Hepatocyte (in vitro differentiated cells): ENCODE results near the gene MRPL42. TPM values are rescaled to one million over a fixed set of nuclear protein-coding genes. Genes with fewer than 3 reads are reported as not detected.
A peak's percentile ranks its signal among the peaks of the same experiment; 100 is the strongest.

Experiments used
- DNase-seq: peaks from one replicate; pipeline ENCODE4 v3.0.0-alpha.2; 2016; ENCODE audit warnings: low spot score
- H2AFZ ChIP-seq: fragments of 200-600 bp; sonication (generic); 2 replicates; pipeline ENCODE4 v1.6.0; 2016; ENCODE audit warnings: antibody characterized with exemption, mild to moderate bottlenecking
- H3K27ac ChIP-seq: fragments of 200-600 bp; sonication (generic); 2 replicates; pipeline ENCODE4 v1.5.1; 2016; ENCODE audit warnings: mild to moderate bottlenecking
- H3K27me3 ChIP-seq: fragments of 200-600 bp; sonication (generic); 2 replicates; pipeline ENCODE4 v1.6.1; 2016
- H3K36me3 ChIP-seq: fragments of 200-600 bp; sonication (generic); replicated peaks from 2 replicates; pipeline ENCODE4 v1.5.1; 2016; ENCODE audit warnings: low read depth; ENCODE audit not compliant: insufficient read depth
- H3K4me1 ChIP-seq: fragments of 200-600 bp; sonication (generic); 2 replicates; pipeline ENCODE4 v1.5.1; 2016; ENCODE audit warnings: mild to moderate bottlenecking, moderate library complexity; ENCODE audit not compliant: insufficient read depth
- H3K4me2 ChIP-seq: fragments of 200-600 bp; sonication (generic); 2 replicates; pipeline ENCODE4 v1.6.0; 2016
- H3K4me3 ChIP-seq: fragments of 200-600 bp; sonication (generic); 2 replicates; pipeline ENCODE4 v1.5.1; 2016; ENCODE audit warnings: mild to moderate bottlenecking
- H3K79me2 ChIP-seq: fragments of 200-600 bp; sonication (generic); 2 replicates; pipeline ENCODE4 v1.6.0; 2017; ENCODE audit warnings: mild to moderate bottlenecking
- H3K9me2 ChIP-seq: fragments of 200-600 bp; sonication (generic); replicated peaks from 2 replicates; pipeline ENCODE4 v1.6.0; 2017; ENCODE audit warnings: mild to moderate bottlenecking; ENCODE audit not compliant: insufficient read depth
- H3K9me3 ChIP-seq: fragments of 200-600 bp; sonication (generic); 2 replicates; pipeline ENCODE4 v1.5.1; 2016; ENCODE audit warnings: low read depth, mild to moderate bottlenecking
- H4K20me1 ChIP-seq: fragments of 200-600 bp; sonication (generic); 2 replicates; pipeline ENCODE4 v1.6.0; 2016; ENCODE audit warnings: mild to moderate bottlenecking; ENCODE audit not compliant: insufficient read depth, poor library complexity, severe bottlenecking
- EZH2 ChIP-seq: fragments of 200-600 bp; sonication (generic); IDR thresholded peaks from 2 replicates; pipeline ENCODE4 v1.6.1; 2016; ENCODE audit warnings: antibody characterized with exemption, mild to moderate bottlenecking, borderline replicate concordance
- EZH2phosphoT487 ChIP-seq: fragments of 200-600 bp; sonication (generic); IDR thresholded peaks from one replicate; pipeline ENCODE4 v1.6.1; 2018; ENCODE audit warnings: antibody characterized with exemption, mild to moderate bottlenecking, low read depth, moderate library complexity; ENCODE audit not compliant: unreplicated experiment, severe bottlenecking
- WGBS: methylation state at CpG from one replicate; pipeline ENCODE4 v1.1.6; 2016; ENCODE audit warnings: low lambda C conversion rate; ENCODE audit errors: missing lambda C conversion rate; 5-methylcytosine and 5-hydroxymethylcytosine counted together
- polyA plus RNA-seq: library from polyadenylated mRNA; unstranded; fragments of >200 nt; fragmentation: Nextera tagmentation; extraction: Ambion mirVana; gene quantifications from 2 replicates; pipeline ENCODE4 v1.2.1, GENCODE V29; 2016
- total RNA-seq: library from RNA; depleted of rRNA; stranded (reverse); fragments of >200 nt; gene quantifications from 2 replicates; pipeline ENCODE4 v1.2.3, GENCODE V29; 2014
- TF ChIP-seq, protein P1 (sequence below): fragments of 200-600 bp; sonication (generic); IDR thresholded peaks from 2 replicates; pipeline ENCODE4 v1.5.1; 2016; ENCODE audit warnings: antibody characterized with exemption, mild to moderate bottlenecking; ENCODE audit not compliant: poor library complexity

Gene MRPL42
- total and polyA plus RNA-seq, 2 experiments from 2014 or later = 74.9 to 111 TPM

DNA sequence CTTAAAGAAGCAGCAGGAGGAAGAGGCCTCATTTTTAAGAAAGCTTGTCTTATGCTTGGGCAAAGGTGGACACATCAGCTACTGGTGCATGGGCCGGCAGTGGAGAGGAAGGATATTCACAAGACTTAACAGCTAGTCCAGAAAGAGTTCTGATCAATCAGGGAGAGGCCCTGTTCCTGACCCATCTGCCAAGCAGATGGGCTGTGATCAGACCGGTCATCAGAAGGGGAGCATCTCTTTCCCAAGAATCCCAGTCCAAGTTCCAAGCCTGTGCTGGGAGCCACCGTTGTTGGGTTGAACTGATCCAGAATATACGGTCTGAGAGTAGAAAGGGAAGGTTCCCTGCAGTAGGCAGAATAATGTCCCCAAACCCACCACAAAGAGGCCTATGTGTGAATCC lies 72.5 kb downstream of the MRPL42 start:
- Histone ChIP-seq H3K27ac (no peak overlapping the region), H3K9me2 (no peaks in the 10 kb centered on the region), H3K4me1 (no peaks in the 10 kb centered on the region), H2AFZ (no peak overlapping the region), H3K4me2 (no peak overlapping the region), H3K79me2 (no peaks in the 10 kb centered on the region), H3K36me3 (no peaks in the 10 kb centered on the region), H3K9me3 (no peaks in the 10 kb centered on the region), H4K20me1 (no peaks in the 10 kb centered on the region), H3K27me3 (no peaks in the 10 kb centered on the region), H3K4me3 (no peak overlapping the region)
- WGBS = 93% methylated on average over 4 of the region's 4 CpGs
- no peak for DNase-seq
- TF ChIP-seq, protein P1, sequence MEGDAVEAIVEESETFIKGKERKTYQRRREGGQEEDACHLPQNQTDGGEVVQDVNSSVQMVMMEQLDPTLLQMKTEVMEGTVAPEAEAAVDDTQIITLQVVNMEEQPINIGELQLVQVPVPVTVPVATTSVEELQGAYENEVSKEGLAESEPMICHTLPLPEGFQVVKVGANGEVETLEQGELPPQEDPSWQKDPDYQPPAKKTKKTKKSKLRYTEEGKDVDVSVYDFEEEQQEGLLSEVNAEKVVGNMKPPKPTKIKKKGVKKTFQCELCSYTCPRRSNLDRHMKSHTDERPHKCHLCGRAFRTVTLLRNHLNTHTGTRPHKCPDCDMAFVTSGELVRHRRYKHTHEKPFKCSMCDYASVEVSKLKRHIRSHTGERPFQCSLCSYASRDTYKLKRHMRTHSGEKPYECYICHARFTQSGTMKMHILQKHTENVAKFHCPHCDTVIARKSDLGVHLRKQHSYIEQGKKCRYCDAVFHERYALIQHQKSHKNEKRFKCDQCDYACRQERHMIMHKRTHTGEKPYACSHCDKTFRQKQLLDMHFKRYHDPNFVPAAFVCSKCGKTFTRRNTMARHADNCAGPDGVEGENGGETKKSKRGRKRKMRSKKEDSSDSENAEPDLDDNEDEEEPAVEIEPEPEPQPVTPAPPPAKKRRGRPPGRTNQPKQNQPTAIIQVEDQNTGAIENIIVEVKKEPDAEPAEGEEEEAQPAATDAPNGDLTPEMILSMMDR = no peak
- TF ChIP-seq EZH2 = no peak
- TF ChIP-seq EZH2phosphoT487 = no peak

DNA sequence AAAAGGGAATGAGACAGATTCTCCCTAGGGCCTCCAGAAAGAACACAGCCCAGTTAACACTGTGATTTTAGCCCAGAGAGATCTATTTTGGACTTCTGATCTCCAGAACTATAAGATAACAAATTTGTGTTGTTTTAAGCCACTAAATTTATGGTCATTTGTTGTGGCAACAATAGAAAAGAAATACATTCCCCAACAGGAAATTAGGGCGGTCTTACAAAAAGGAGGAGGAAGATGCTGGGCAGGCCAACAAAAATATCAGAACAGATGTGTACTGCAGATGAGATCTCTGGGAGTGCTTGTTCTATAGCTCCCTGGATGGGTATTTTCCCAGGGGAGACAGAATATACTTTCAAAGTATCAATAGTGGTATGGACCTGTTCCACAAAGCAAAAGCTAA lies 73.2 kb downstream of the MRPL42 start:
- Histone ChIP-seq H3K4me1 (no peaks in the 10 kb centered on the region), H3K27ac (no peak overlapping the region), H3K79me2 (no peaks in the 10 kb centered on the region), H2AFZ (no peak overlapping the region), H4K20me1 (no peaks in the 10 kb centered on the region), H3K9me2 (no peaks in the 10 kb centered on the region), H3K4me3 (no peak overlapping the region), H3K36me3 (no peaks in the 10 kb centered on the region), H3K27me3 (no peaks in the 10 kb centered on the region), H3K9me3 (no peaks in the 10 kb centered on the region), H3K4me2 (no peak overlapping the region)
- TF ChIP-seq EZH2 = no peak
- 97% methylated on average over 1 of the region's 1 CpG for WGBS
- DNase-seq = no peak

DNA sequence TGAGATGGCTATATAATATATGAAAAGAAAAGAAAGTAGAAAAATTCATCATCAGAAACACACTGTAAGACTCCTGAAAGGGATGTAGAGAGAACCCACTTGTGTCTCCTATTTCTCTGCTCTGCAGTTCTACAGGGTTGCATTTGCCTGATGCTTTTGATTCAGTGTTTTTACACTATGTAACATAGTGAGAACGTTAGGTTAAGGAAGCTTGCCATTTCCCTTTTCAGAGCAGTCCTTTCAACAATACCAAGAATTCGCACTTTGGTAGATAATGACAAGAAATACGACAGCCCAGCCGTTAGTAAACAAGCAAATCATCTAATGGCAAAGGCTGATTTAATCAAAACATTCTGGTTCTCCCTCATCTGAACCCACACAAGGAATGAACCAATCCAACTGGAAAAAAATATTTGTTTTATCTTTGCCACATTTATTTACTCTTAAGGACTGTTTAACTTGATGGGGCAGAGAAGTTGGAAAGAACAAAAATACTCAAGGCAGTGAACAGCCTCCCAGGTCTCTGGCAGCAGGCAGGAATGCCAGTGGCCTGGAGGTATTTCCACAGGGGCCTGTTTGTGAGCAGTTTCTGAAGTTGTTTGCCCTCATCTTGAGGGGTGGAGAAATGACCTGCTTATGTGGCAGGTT lies 74.4 kb downstream of the MRPL42 start:
- no peak for TF ChIP-seq EZH2
- TF ChIP-seq, protein P1 = no peak
- no peak for TF ChIP-seq EZH2phosphoT487
- Histone ChIP-seq H3K36me3 (no peaks in the 10 kb centered on the region), H3K4me1 (no peaks in the 10 kb centered on the region), H3K9me2 (no peaks in the 10 kb centered on the region), H2AFZ (no peak overlapping the region), H3K9me3 (no peaks in the 10 kb centered on the region), H3K27ac (peak overlapping the region; percentile 17), H4K20me1 (no peaks in the 10 kb centered on the region), H3K27me3 (no peaks in the 10 kb centered on the region), H3K4me2 (no peak overlapping the region), H3K4me3 (no peak overlapping the region), H3K79me2 (no peaks in the 10 kb centered on the region)
- 36% methylated on average over 4 of the region's 4 CpGs for WGBS
- no peak for DNase-seq

GRCh38 chr12:93547778-93548177 lies 80.5 kb downstream of the MRPL42 start:
- H3K36me3 ChIP-seq = no peaks in the 10 kb centered on the region
- 96% methylated on average over 2 of the region's 2 CpGs for WGBS

More at GRCh38 chr12:93547778-93548177, 80.5 kb downstream of the MRPL42 start:
- Histone ChIP-seq H2AFZ (no peak overlapping the region), H3K27ac (no peak overlapping the region), H3K79me2 (no peaks in the 10 kb centered on the region), H3K4me3 (no peak overlapping the region), H3K9me3 (no peaks in the 10 kb centered on the region), H3K4me1 (no peaks in the 10 kb centered on the region), H3K27me3 (no peaks in the 10 kb centered on the region), H3K4me2 (no peak overlapping the region), H3K9me2 (no peaks in the 10 kb centered on the region), H4K20me1 (no peaks in the 10 kb centered on the region)
- no peak for TF ChIP-seq EZH2
- DNase-seq = no peak
